Ovary (tissue), 9 donors: ENCODE measurements around the gene DGKD. TPM values are rescaled to one million over a fixed set of nuclear protein-coding genes. Genes with fewer than 3 reads are reported as not detected.

Experiments used
- DNase-seq, 5 donors: peaks; one replicate each; pipeline ENCODE4 v3.0.0-alpha.2; 2019 to 2020
- H3K27ac ChIP-seq, 2 donors: fragments of 200-600 bp; one replicate each; pipeline versions ENCODE4 v1.5.1 to v1.8.0; 2019 to 2022
- H3K27me3 ChIP-seq: fragments of 200-600 bp; one replicate; pipeline ENCODE4 v1.8.0; 2022
- H3K36me3 ChIP-seq: fragments of 200-600 bp; sonication (generic); one replicate; pipeline ENCODE4 v1.5.1; 2019
- H3K4me1 ChIP-seq: one replicate; pipeline ENCODE4 v1.8.1; 2013; ENCODE audit warnings: mild to moderate bottlenecking, moderate library complexity; ENCODE audit not compliant: insufficient read depth
- H3K4me3 ChIP-seq: fragments of 200-600 bp; sonication (generic); one replicate; pipeline ENCODE4 v1.5.1; 2017
- H3K9me3 ChIP-seq, 2 donors: fragments of 200-600 bp in 1 of 2; sonication (generic) in 1 of 2; one replicate each; pipeline versions ENCODE4 v1.5.1 to v1.8.1; 2013 to 2019; ENCODE audit warnings: mild to moderate bottlenecking in 1 of 2, moderate library complexity in 1 of 2
- EP300 ChIP-seq: sonication (generic); formaldehyde crosslinking; IDR thresholded peaks from one replicate; pipeline ENCODE4 v1.6.1; 2017; ENCODE audit warnings: antibody characterized with exemption
- POLR2A ChIP-seq: fragments of 450-650 bp; IDR thresholded peaks from one replicate; pipeline ENCODE4 v1.6.1; 2017; ENCODE audit warnings: antibody characterized with exemption, mild to moderate bottlenecking, moderate library complexity
- WGBS, 3 donors: extraction: QIAGEN DNeasy Blood & Tissue Kit in 1 of 3; methylation state at CpG; one replicate each; pipeline versions ENCODE4 v1.1.5 to v1.1.7; 2013 to 2017; 5-methylcytosine and 5-hydroxymethylcytosine counted together
- intact Hi-C, 4 donors: fragments of 100-400 bp; cut with DNase I; formaldehyde crosslinking; loops; one replicate each; pipeline versions ENCODE4 v1.11.0 to v1.15.1; 2022 to 2023
- polyA plus RNA-seq, 2 donors: library from polyadenylated mRNA; stranded (reverse); fragments of 200-250 nt in 1 of 2; fragments of 350-450 nt in 1 of 2; fragmentation: Illumina TruSeq in 1 of 2; extraction: RNeasy Lipid Tissue Mini Kit (QIAGEN cat#74804) in 1 of 2; gene quantifications; one replicate each; pipeline ENCODE4 v1.2.3, GENCODE V29; 2013 to 2014
- total RNA-seq, 7 donors: library from RNA; depleted of rRNA in 2 of 7; stranded (reverse); fragments of >200 nt in 2 of 7; fragmentation: NEBNext Ultra II Directional in 3 of 7; extraction: Animal tissue kit (Norgen Biotek cat#: 25700) in 3 of 7; gene quantifications; one replicate each; pipeline versions ENCODE4 v1.1.0 to v1.2.4, GENCODE V29; 2016 to 2023
- TF ChIP-seq, protein P1 (sequence below), 3 donors: fragments of 450-650 bp in 2 of 3; fragments of 200-600 bp in 1 of 3; IDR thresholded peaks; one replicate each; pipeline versions ENCODE4 v1.5.1 to v1.8.0; 2016 to 2022; ENCODE audit warnings: antibody characterized with exemption in 3 of 3, mild to moderate bottlenecking in 1 of 3
- donor health status: DM: no; HTN: no; CAD: no; lungs with moderate emphysema.
- donor health status: DM: no; HTN: no; CAD: no.
- donor health status: Bipolar disorder and iron deficiency.
- donor health status: DM: yes; HTN: yes; CAD: no.
- donor health status: DM: no; HTN: no; CAD: no.
- donor health status: DM: yes; HTN: yes; CAD: no.

Gene DGKD
- total and polyA plus RNA-seq, 9 donors: 9.4 to 81.8 (median 36.3) TPM

- Histone ChIP-seq H3K9me3 (no peaks in the 10 kb centered on the region), H3K4me1 (no peaks in the 10 kb centered on the region), H3K27me3 (no peaks in the 10 kb centered on the region), H3K36me3 (no peaks in the 10 kb centered on the region), H3K4me3 (no peak overlapping the region), H3K27ac (no peak overlapping the region)
- WGBS, 3 donors: 45 to 64% (median 61%) methylated on average over 6 of the region's 6 CpGs
- no peak for TF ChIP-seq POLR2A
- TF ChIP-seq, protein P1, sequence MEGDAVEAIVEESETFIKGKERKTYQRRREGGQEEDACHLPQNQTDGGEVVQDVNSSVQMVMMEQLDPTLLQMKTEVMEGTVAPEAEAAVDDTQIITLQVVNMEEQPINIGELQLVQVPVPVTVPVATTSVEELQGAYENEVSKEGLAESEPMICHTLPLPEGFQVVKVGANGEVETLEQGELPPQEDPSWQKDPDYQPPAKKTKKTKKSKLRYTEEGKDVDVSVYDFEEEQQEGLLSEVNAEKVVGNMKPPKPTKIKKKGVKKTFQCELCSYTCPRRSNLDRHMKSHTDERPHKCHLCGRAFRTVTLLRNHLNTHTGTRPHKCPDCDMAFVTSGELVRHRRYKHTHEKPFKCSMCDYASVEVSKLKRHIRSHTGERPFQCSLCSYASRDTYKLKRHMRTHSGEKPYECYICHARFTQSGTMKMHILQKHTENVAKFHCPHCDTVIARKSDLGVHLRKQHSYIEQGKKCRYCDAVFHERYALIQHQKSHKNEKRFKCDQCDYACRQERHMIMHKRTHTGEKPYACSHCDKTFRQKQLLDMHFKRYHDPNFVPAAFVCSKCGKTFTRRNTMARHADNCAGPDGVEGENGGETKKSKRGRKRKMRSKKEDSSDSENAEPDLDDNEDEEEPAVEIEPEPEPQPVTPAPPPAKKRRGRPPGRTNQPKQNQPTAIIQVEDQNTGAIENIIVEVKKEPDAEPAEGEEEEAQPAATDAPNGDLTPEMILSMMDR (IDR thresholded peaks at IDR 0.05): no peak
- no peak for TF ChIP-seq EP300
- DNase-seq: no peak
- intact Hi-C loops: no loop called here
Measured at GRCh38 chr2:233321166-233321565, 33.1 kb upstream of the DGKD start.

DNA sequence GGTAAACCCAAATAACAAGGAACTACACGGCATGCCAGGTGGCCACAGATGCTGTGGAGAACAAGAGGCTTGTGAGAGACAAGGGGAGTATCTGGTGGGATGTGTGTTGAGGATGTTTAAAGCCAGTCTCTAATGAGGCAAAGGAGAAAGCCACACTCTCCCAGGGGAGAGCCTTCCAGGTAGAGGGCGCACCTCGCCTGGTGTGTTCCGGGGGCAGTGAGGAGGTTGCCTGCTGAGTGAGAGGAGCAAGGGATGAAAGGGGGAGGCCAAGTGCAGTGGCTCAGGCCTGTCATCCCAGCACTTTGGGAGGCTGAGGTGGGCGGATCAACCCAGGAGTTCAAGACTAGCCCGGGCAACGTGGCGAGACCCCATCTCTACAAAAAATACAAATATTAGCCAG is 30.4 kb upstream of the DGKD start:
- TF ChIP-seq EP300 (no peak), POLR2A (no peak)
- TF ChIP-seq, protein P1 (IDR thresholded peaks at IDR 0.05): no peak
- no peak overlapping the region for H3K27ac ChIP-seq
- no peaks in the 10 kb centered on the region for H3K36me3 ChIP-seq
- no peak overlapping the region for H3K4me3 ChIP-seq
- 83 to 86% (median 86%) methylated on average over 8 of the region's 8 CpGs for WGBS, 3 donors
- no peak for DNase-seq
- no peaks in the 10 kb centered on the region for H3K27me3 ChIP-seq
- intact Hi-C loops: no loop called here
- H3K4me1 ChIP-seq: no peaks in the 10 kb centered on the region
- no peaks in the 10 kb centered on the region for H3K9me3 ChIP-seq

DNA sequence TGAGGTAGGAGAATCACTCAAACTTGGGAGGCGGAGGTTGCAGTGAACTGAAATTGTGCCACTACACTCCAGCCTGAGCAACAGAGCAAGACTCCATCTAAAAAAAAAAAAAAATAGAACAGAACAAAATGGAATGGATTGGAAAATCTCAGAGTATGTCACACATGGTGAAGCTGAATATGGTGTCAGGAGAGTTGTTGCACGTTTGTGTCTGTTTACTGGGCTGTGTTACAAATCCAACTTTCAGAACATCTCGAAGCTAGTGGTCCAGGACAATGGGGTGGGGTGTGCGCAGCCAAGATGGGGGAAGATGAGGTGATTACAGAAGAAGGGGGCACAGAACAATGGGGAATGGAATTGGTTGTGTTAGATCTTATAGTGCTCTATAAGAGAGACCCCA is 29.0 kb upstream of the DGKD start:
- Histone ChIP-seq H3K9me3 (no peaks in the 10 kb centered on the region), H3K36me3 (no peaks in the 10 kb centered on the region), H3K27me3 (no peaks in the 10 kb centered on the region), H3K4me3 (no peak overlapping the region), H3K4me1 (no peaks in the 10 kb centered on the region), H3K27ac (no peak overlapping the region)
- intact Hi-C loops: no loop called here
- 73 to 83% (median 79%) methylated on average over 4 of the region's 4 CpGs for WGBS, 3 donors
- TF ChIP-seq, protein P1 (IDR thresholded peaks at IDR 0.05): no peak
- TF ChIP-seq POLR2A (no peak), EP300 (no peak)
- DNase-seq: no peak

- TF ChIP-seq, protein P1 (IDR thresholded peaks at IDR 0.05): no peak
- TF ChIP-seq EP300: no peak
- no peak for TF ChIP-seq POLR2A
- Histone ChIP-seq H3K36me3 (no peaks in the 10 kb centered on the region), H3K27ac (no peak overlapping the region), H3K9me3 (no peaks in the 10 kb centered on the region), H3K27me3 (no peaks in the 10 kb centered on the region), H3K4me1 (no peaks in the 10 kb centered on the region), H3K4me3 (no peak overlapping the region)
- intact Hi-C loops: no loop called here
- no peak for DNase-seq
- 62 to 70% (median 63%) methylated on average over 10 of the region's 10 CpGs for WGBS, 3 donors
Measured at GRCh38 chr2:233325814-233326213, 28.5 kb upstream of the DGKD start.

GRCh38 chr2:233326500-233326899 is 27.8 kb upstream of the DGKD start:
- TF ChIP-seq EP300: no peak
- no peak overlapping the region for H3K4me3 ChIP-seq
- intact Hi-C loops: no loop called here
- no peaks in the 10 kb centered on the region for H3K27me3 ChIP-seq
- no peaks in the 10 kb centered on the region for H3K36me3 ChIP-seq
- H3K27ac ChIP-seq: no peak overlapping the region
- no peaks in the 10 kb centered on the region for H3K4me1 ChIP-seq
- 89 to 94% (median 92%) methylated on average over 8 of the region's 8 CpGs for WGBS, 3 donors
- no peaks in the 10 kb centered on the region for H3K9me3 ChIP-seq
- no peak for DNase-seq
